HG03025 (cell line): Measurements from ENCODE around the gene MOB3B.
"Not testable (repeated sequence)": the region's sequence is repeated elsewhere in the genome, so short reads cannot be mapped to it uniquely, and the experiment has no call there.

Experiments
- ATAC-seq: cut with Tn5 transposase; IDR thresholded peaks from one replicate; pipeline ENCODE4 v1.9.1; 2021; ENCODE audit warnings: mild to moderate bottlenecking, moderate library complexity; ENCODE audit not compliant: unreplicated experiment, low FRiP score

MOB3B gene

GRCh38 chr9:27519466-27520465, 9.8 kb downstream of the MOB3B start:
- ATAC-seq = no peak

- no peak for ATAC-seq
These were observed 10.8 kb downstream of the MOB3B start for GRCh38 chr9:27518809-27519208.

GRCh38 chr9:27518006-27518405, 11.6 kb downstream of the MOB3B start:
- no peak for ATAC-seq

DNA sequence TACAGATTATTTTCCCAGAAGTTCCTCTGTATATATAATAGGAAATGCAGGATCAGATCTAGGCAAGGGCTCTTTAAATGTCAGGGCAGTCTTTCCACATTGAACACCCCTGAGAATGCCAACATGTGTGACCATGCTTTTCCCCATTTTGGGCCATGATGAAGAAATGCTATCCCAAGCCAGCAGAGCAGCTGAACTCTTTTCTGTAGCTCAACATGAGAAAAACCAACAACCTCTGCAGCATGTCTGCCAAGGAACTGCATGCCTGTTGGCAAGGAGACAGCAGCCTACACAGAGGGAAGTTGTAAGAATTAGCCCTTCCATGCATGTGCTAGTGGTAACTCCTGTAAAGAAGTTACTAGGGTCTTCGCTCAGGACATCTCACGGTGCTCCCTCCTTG, 15.1 kb downstream of the MOB3B start:
- no peak for ATAC-seq

DNA sequence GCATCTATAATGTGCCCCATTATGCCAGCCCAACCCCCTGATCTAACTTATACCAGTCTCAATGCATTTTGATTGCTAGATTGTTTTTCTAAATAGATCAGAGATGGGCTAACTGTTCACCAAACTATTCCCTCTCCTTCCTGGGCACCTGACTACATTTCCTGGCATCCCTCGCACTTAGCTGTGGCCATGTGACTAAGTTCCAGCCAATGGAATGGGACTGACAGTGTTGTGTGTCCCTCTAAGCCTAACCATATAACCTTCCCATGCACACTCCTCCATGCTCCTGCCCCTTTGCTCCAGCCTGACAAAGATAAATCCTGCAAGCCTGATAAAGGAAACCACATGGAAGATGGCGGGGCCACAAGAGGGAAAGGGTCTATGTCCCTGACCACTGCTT, 17.8 kb downstream of the MOB3B start:
- ATAC-seq = no peak

- ATAC-seq = no peak
These were observed 18.8 kb downstream of the MOB3B start for GRCh38 chr9:27510780-27511179.

- no peak for ATAC-seq
These were observed 22.6 kb downstream of the MOB3B start for GRCh38 chr9:27506981-27507380.

GRCh38 chr9:27505744-27506161, 23.9 kb downstream of the MOB3B start:
- ATAC-seq = no peak

- no peak for ATAC-seq
These were observed 25.4 kb downstream of the MOB3B start for GRCh38 chr9:27504259-27504658.

GRCh38 chr9:27503623-27504022, 26.0 kb downstream of the MOB3B start:
- ATAC-seq = no peak

- ATAC-seq = not testable (repeated sequence)
These were observed 28.7 kb downstream of the MOB3B start for GRCh38 chr9:27500902-27501301.

GRCh38 chr9:27499451-27499850, 30.2 kb downstream of the MOB3B start:
- no peak for ATAC-seq

DNA sequence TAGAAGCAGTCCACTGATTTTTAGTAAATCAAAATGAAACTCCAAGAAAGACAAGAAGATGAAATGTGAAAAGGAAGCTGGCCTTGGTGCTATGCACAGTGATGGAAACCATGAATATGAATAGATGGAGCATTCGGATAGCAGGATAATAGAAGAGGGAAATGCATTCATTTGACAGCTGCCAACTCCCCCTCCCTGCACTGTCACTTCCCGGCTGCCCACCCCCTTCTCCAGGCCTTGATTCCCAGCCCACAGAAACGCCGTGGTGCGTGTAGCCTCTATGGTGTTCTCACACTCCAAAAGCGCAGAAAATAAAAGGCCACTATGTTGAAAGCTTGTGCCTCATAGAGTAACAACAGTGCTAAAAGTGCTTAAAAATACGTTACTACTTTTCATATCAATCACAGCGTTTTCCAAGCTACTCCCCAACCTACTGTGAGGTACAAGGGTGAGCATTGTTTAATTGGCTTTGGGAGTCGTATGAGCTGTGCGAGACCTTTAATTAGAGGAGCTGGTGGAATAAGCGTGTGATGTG, 31.7 kb downstream of the MOB3B start:
- no peak for ATAC-seq

- ATAC-seq = no peak
These were observed 33.5 kb downstream of the MOB3B start for GRCh38 chr9:27496135-27496504.

DNA sequence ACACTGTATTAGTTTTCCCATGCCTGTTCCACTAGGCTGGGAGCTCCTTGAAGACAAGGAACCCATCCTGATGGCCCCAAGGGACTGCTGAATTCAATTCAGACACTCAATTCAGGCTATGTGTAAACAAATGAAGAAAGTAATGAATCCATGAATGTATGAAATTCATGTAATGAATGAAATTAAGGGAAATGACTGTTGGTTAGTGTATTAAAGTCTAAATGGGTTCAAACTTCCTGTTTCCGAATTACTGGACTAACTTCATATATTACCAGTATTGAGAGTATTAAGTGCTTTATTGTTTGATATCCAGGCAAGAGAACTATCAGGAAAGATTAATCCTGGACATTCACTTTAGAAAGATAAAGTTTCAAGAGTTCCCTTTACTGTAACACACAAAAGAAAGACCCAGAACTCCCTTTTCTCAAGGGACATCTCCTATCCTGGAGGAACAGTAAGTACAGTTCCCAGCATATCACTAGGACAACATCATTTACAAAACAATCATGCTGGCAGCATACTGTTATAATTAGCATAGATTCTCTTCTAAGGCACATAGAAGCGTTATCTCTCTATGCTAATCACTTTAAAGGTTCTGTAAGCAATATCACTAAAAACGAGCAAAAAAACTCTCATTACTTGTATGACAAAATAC, 34.0 kb downstream of the MOB3B start:
- no peak for ATAC-seq

GRCh38 chr9:27491154-27491553, 38.5 kb downstream of the MOB3B start:
- no peak for ATAC-seq

GRCh38 chr9:27489087-27489876, 40.3 kb downstream of the MOB3B start:
- peak; percentile 88 for ATAC-seq

GRCh38 chr9:27487927-27488326, 41.7 kb downstream of the MOB3B start:
- ATAC-seq = no peak

GRCh38 chr9:27487128-27487640, 42.4 kb downstream of the MOB3B start:
- ATAC-seq = no peak

GRCh38 chr9:27485158-27485557, 44.5 kb downstream of the MOB3B start:
- peak; percentile 94 for ATAC-seq
